Measurements from ENCODE around the gene GJC1. TPM values are rescaled to one million over a fixed set of nuclear protein-coding genes. Genes with fewer than 3 reads are reported as not detected.

Gene GJC1
- total RNA-seq, 1 donor from 2014 or later, result 0.20 TPM

DNA sequence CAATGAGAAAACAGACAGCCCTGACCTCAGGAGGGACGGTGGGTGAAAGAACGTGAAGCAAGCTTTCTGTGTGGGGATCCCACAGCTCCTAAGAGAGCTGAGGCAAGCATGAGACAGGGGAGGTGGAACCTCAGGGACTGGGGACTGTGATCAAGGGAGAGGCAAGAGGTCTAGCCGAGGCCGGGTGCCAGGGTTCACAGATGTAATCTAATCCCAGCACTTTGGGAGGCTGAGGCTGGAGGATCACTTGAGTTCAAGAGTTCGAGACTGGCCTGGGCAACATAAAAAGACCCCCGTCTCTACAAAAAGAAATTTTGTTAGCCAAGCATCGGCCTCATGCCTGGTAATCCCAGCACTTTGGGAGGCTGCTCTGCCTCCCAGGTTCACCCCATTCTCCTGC lies 75.8 kb downstream of the GJC1 start:
- peaks cover 3% of the 10 kb centered on the region for H3K4me1 Mint-ChIP-seq
- ATAC-seq (ENCODE audit: low read depth) (no peak), DNase-seq (no peak)
- POLR2A ChIA-PET, result interaction anchor here (0.6 kb wide), 1 partner anchor 9 kb away, joined by 3 read pairs; no protein-coding TSS in a partner anchor
- CTCF ChIA-PET, result no interaction called here
- H3K27ac Mint-ChIP-seq, result no peak overlapping the region
- intact Hi-C loops (cut with micrococcal nuclease), result no loop called here
- TF ChIP-seq, protein P1, sequence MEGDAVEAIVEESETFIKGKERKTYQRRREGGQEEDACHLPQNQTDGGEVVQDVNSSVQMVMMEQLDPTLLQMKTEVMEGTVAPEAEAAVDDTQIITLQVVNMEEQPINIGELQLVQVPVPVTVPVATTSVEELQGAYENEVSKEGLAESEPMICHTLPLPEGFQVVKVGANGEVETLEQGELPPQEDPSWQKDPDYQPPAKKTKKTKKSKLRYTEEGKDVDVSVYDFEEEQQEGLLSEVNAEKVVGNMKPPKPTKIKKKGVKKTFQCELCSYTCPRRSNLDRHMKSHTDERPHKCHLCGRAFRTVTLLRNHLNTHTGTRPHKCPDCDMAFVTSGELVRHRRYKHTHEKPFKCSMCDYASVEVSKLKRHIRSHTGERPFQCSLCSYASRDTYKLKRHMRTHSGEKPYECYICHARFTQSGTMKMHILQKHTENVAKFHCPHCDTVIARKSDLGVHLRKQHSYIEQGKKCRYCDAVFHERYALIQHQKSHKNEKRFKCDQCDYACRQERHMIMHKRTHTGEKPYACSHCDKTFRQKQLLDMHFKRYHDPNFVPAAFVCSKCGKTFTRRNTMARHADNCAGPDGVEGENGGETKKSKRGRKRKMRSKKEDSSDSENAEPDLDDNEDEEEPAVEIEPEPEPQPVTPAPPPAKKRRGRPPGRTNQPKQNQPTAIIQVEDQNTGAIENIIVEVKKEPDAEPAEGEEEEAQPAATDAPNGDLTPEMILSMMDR (IDR thresholded peaks at IDR 0.05), result no peak
- H3K36me3 Mint-ChIP-seq (ENCODE audit: low read depth), result peaks cover 16% of the 10 kb centered on the region
- H3K9me3 Mint-ChIP-seq, result no peaks in the 10 kb centered on the region
- peaks cover 16% of the 10 kb centered on the region for H3K27me3 Mint-ChIP-seq
- no peak overlapping the region for H3K4me3 Mint-ChIP-seq

DNA sequence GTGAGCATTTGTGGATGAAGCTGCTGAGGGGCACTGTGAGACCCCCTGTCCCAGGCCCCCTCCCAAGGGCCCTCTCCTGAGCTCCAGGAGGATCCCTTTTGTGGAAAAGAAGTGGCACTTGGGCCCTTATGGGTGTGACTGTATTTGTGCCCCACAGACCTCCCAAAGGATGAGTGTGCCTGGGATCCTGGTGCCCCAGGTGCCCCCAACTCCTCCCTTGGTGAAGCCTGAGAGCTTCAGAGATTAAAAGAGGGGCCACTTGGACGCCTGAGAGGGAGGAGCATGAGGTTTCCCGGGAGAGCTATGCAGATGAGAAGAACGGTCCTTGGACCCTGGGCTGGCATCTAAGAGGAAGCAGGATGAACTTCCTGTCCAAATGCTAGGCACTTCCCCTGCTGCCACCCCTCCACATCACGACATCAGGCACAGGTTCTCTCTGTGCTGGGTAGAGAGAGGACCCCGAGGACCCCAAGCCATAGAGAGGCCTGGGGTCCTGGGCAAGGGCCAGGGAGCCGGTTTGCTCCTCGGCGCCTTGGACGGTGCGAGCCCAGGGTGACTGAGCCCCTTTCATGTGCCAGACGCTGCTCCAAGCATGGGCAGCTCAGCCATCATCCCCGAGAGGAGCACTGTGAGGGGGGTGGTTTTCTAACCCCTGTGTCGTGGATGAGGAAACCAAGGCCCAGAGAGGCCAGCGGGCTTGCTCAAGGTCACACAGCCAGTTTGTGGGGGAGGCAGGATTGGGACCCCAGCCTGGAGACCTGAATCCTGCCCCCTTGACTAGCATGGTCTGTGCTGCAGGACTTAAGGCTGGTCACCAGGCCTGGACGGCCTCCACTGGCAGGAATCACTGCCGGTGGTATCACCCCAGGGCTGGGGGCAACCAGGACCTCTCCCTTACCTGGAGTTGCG lies 76.9 kb downstream of the GJC1 start:
- peaks cover 17% of the 10 kb centered on the region for H3K36me3 Mint-ChIP-seq (ENCODE audit: low read depth)

DNA sequence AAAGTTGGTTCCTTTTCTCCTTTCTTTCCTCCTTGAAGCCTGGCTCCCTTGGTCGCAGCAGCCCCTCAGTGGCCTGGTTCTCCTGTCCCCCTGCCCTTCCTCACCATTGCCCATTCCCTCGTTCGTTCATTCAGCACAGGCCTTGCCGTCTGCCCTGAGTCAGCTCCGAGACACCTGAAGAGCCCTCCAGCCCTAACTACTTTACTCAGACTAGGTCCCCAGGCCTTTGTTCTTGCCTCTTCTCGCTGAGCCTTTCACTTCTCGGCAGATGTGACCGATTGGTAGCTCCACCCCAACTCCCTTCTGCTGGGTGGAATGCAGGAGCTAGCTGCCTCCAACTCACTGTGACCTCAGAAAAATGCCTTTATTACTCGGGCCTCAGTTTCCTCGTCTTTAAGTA lies 78.3 kb downstream of the GJC1 start:
- DNase-seq, result no peak
- Mint-ChIP-seq H3K4me3 (no peak overlapping the region), H3K4me1 (no peaks in the 10 kb centered on the region), H3K36me3 (ENCODE audit: low read depth) (peaks cover 26% of the 10 kb centered on the region), H3K9me3 (no peaks in the 10 kb centered on the region), H3K27ac (no peak overlapping the region), H3K27me3 (peaks cover 3% of the 10 kb centered on the region)
- ChIA-PET CTCF (no interaction called here), POLR2A (no interaction called here)
- ATAC-seq (ENCODE audit: low read depth), result no peak
- TF ChIP-seq, protein P1 (IDR thresholded peaks at IDR 0.05), result no peak
- intact Hi-C loops (cut with micrococcal nuclease), result no loop called here

More for the DNA sequence above, 76.9 kb downstream of the GJC1 start:
- Mint-ChIP-seq H3K4me1 (peaks cover 2% of the 10 kb centered on the region), H3K4me3 (no peak overlapping the region), H3K27me3 (peaks cover 16% of the 10 kb centered on the region), H3K9me3 (no peaks in the 10 kb centered on the region), H3K27ac (no peak overlapping the region)
- intact Hi-C loops (cut with micrococcal nuclease), result no loop called here
- ATAC-seq (ENCODE audit: low read depth) (no peak), DNase-seq (no peak)
- ChIA-PET POLR2A (interaction anchor here (0.6 kb wide), 1 partner anchor 10 kb away, joined by 3 read pairs; no protein-coding TSS in a partner anchor), CTCF (no interaction called here)
- TF ChIP-seq, protein P1 (IDR thresholded peaks at IDR 0.05), result no peak

DNA sequence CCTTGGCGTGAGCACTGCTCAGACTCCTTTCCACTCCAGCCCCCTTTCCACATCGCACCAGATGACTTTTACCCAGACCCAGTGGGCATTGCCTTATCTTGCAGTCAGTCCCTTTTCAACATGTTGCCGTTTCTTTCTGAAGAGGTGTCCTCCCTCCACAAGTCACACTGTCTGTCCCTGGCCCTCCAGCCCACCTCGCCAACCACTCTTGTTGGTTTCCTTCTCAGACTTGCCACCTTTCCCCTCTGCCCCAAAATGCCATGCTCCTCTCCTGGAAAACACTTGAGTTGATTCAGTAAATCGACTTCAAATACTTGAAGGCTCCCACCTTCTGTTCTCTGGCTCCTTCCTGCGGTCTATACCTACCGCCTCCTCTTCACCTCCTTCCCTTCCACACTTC lies 78.8 kb downstream of the GJC1 start:
- no peak for DNase-seq
- Mint-ChIP-seq H3K27me3 (peaks cover 3% of the 10 kb centered on the region), H3K9me3 (no peaks in the 10 kb centered on the region), H3K27ac (no peak overlapping the region), H3K4me1 (no peaks in the 10 kb centered on the region), H3K36me3 (ENCODE audit: low read depth) (peaks cover 26% of the 10 kb centered on the region), H3K4me3 (no peak overlapping the region)
- ChIA-PET CTCF (no interaction called here), POLR2A (no interaction called here)
- TF ChIP-seq, protein P1 (IDR thresholded peaks at IDR 0.05), result no peak
- intact Hi-C loops (cut with micrococcal nuclease), result no loop called here
- ATAC-seq (ENCODE audit: low read depth), result no peak

DNA sequence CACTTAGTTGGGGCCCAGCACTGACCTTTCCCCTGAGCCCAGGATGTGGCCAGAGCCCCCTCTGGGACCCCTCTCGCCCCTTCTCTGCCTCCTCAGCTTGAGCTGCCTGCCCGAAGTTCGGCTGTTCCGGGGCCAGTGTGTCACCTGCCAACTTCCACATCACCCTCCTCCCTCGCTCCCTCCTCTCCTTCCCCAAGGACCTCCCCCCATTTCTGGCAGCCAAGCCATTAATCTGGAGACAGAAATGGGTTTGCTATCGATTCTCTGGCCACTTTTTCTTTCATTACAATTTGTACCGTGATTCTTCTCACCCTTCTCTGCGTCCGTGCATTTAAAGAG lies 80.1 kb downstream of the GJC1 start:
- peaks cover 26% of the 10 kb centered on the region for H3K36me3 Mint-ChIP-seq (ENCODE audit: low read depth)
- H3K27me3 Mint-ChIP-seq, result peaks cover 3% of the 10 kb centered on the region
- intact Hi-C loops (cut with micrococcal nuclease), result no loop called here
- DNase-seq (no peak), ATAC-seq (ENCODE audit: low read depth) (no peak)
- H3K27ac Mint-ChIP-seq, result no peak overlapping the region
- ChIA-PET CTCF (no interaction called here), POLR2A (no interaction called here)
- no peaks in the 10 kb centered on the region for H3K9me3 Mint-ChIP-seq
- H3K4me3 Mint-ChIP-seq, result no peak overlapping the region
- H3K4me1 Mint-ChIP-seq, result no peaks in the 10 kb centered on the region
- TF ChIP-seq, protein P1 (IDR thresholded peaks at IDR 0.05), result no peak
